Neural progenitor cell (in vitro differentiated cells): ENCODE measurements around the gene FBXL13. TPM values are rescaled to one million over a fixed set of nuclear protein-coding genes. Genes with fewer than 3 reads are reported as not detected.

ENCODE experiments used
- DNase-seq: peaks from one replicate; pipeline ENCODE4 v3.0.0-alpha.2; 2016; ENCODE audit warnings: low spot score
- H2AFZ ChIP-seq: fragments of 200-600 bp; sonication (generic); replicated peaks from 2 replicates; pipeline ENCODE4 v1.6.1; 2016; ENCODE audit warnings: antibody characterized with exemption
- H3F3A ChIP-seq: fragments of 200-600 bp; sonication (generic); 2 replicates; pipeline ENCODE4 v1.6.1; 2016; ENCODE audit warnings: antibody characterized with exemption, low read depth
- H3K27ac ChIP-seq: fragments of 200-600 bp; sonication (generic); 2 replicates; pipeline ENCODE4 v1.5.1; 2016; ENCODE audit warnings: mild to moderate bottlenecking
- H3K27me3 ChIP-seq: fragments of 200-600 bp; sonication (generic); 2 replicates; pipeline ENCODE4 v1.6.1; 2016; ENCODE audit warnings: mild to moderate bottlenecking, moderate library complexity
- H3K36me3 ChIP-seq: fragments of 200-600 bp; sonication (generic); 2 replicates; pipeline ENCODE4 v1.5.1; 2016
- H3K4me1 ChIP-seq: fragments of 200-600 bp; sonication (generic); 2 replicates; pipeline ENCODE4 v1.6.1; 2016; ENCODE audit warnings: mixed run types
- H3K4me2 ChIP-seq: fragments of 200-600 bp; sonication (generic); 2 replicates; pipeline ENCODE4 v1.6.1; 2016
- H3K4me3 ChIP-seq: fragments of 200-600 bp; sonication (generic); 2 replicates; pipeline ENCODE4 v1.5.1; 2016
- H3K79me2 ChIP-seq: fragments of 200-600 bp; sonication (generic); 2 replicates; pipeline ENCODE4 v1.6.1; 2016; ENCODE audit warnings: low read depth
- H3K9ac ChIP-seq: fragments of 200-600 bp; sonication (generic); 2 replicates; pipeline ENCODE4 v1.6.1; 2016
- H3K9me3 ChIP-seq: fragments of 200-600 bp; sonication (generic); 2 replicates; pipeline ENCODE4 v1.5.1; 2016; ENCODE audit warnings: low read depth
- H4K20me1 ChIP-seq: fragments of 200-600 bp; sonication (generic); 2 replicates; pipeline ENCODE4 v1.6.1; 2016; ENCODE audit warnings: low read depth
- H3K27ac Mint-ChIP-seq: 3 replicates; pipeline ENCODE4 v1.8.0; 2021; ENCODE audit warnings: mixed read lengths
- H3K27me3 Mint-ChIP-seq: 2 replicates; pipeline ENCODE4 v1.8.0; 2022; ENCODE audit warnings: low read depth, mild to moderate bottlenecking, inconsistent platforms, moderate library complexity, mixed read lengths; ENCODE audit not compliant: insufficient read depth
- H3K36me3 Mint-ChIP-seq: 3 replicates; pipeline ENCODE4 v1.8.0; 2021; ENCODE audit warnings: mixed read lengths
- H3K4me1 Mint-ChIP-seq: 3 replicates; pipeline ENCODE4 v1.8.0; 2021; ENCODE audit warnings: mixed read lengths
- H3K4me3 Mint-ChIP-seq: 3 replicates; pipeline ENCODE4 v1.8.0; 2021; ENCODE audit warnings: mild to moderate bottlenecking, moderate library complexity, mixed read lengths
- H3K9me3 Mint-ChIP-seq: 3 replicates; pipeline ENCODE4 v1.8.0; 2020; ENCODE audit warnings: mixed read lengths
- CTCF ChIP-seq: fragments of 200-600 bp; sonication (generic); IDR thresholded peaks from 2 replicates; pipeline ENCODE4 v1.5.1; 2017; ENCODE audit warnings: antibody characterized with exemption, mild to moderate bottlenecking
- EZH2 ChIP-seq: fragments of 200-600 bp; sonication (generic); IDR thresholded peaks from 2 replicates; pipeline ENCODE4 v1.6.1; 2017; ENCODE audit warnings: antibody characterized with exemption, mild to moderate bottlenecking, moderate library complexity
- EZH2phosphoT487 ChIP-seq: fragments of 200-600 bp; sonication (generic); IDR thresholded peaks from 2 replicates; pipeline ENCODE4 v1.6.1; 2017; ENCODE audit warnings: antibody characterized with exemption
- total RNA-seq: library from RNA; depleted of rRNA; stranded (reverse); fragments of >200 nt; gene quantifications from 2 replicates; pipeline ENCODE4 v1.2.3, GENCODE V29; 2015; ENCODE audit warnings: low replicate concordance

The FBXL13 gene
- total RNA-seq, 1 donor from 2014 or later, result 8.2 TPM

- Mint-ChIP-seq H3K27ac (no peak overlapping the region), H3K9me3 (no peaks in the 10 kb centered on the region), H3K4me1 (no peaks in the 10 kb centered on the region), H3K27me3 (no peaks in the 10 kb centered on the region), H3K4me3 (no peak overlapping the region), H3K36me3 (no peaks in the 10 kb centered on the region)
- Histone ChIP-seq H2AFZ (no peak overlapping the region), H3K9me3 (no peaks in the 10 kb centered on the region), H3K27ac (no peak overlapping the region), H3K4me3 (no peak overlapping the region), H3K4me2 (no peak overlapping the region), H3K9ac (no peak overlapping the region), H4K20me1 (no peaks in the 10 kb centered on the region), H3F3A (no peaks in the 10 kb centered on the region), H3K36me3 (no peaks in the 10 kb centered on the region), H3K79me2 (no peaks in the 10 kb centered on the region), H3K4me1 (no peaks in the 10 kb centered on the region), H3K27me3 (no peaks in the 10 kb centered on the region)
- no peak for DNase-seq
- TF ChIP-seq EZH2 (no peak), EZH2phosphoT487 (no peak), CTCF (no peak)
These were observed 178.0 kb downstream of the FBXL13 start for GRCh38 chr7:102896585-102896984.

DNA sequence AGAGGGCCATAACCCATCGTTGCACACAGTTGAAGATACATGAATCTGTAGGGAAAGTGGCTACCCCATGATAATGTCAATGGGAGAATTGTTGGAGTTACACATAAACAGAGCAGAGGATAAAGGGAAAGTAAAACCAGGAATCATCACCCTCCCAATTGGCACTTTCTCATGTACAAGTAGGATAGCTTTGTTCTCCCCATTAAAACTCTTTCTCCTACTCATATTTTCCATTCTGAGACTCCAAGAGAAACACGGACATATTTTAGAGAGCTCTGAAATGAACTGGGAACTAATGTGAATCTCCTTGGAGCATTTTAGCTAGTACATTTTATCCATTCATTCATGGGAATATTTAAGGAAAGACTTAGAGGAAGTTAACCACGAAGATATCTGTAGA is 179.0 kb downstream of the FBXL13 start:
- H3K36me3 ChIP-seq, result no peaks in the 10 kb centered on the region
- no peaks in the 10 kb centered on the region for H3K9me3 ChIP-seq
- Mint-ChIP-seq H3K9me3 (no peaks in the 10 kb centered on the region), H3K36me3 (no peaks in the 10 kb centered on the region), H3K4me1 (no peaks in the 10 kb centered on the region), H3K27me3 (no peaks in the 10 kb centered on the region), H3K27ac (no peak overlapping the region), H3K4me3 (no peak overlapping the region)
- H2AFZ ChIP-seq, result no peak overlapping the region
- H3K9ac ChIP-seq, result no peak overlapping the region
- no peak overlapping the region for H3K4me3 ChIP-seq
- no peaks in the 10 kb centered on the region for H3K27me3 ChIP-seq
- H3K4me2 ChIP-seq, result no peak overlapping the region
- H3K4me1 ChIP-seq, result no peaks in the 10 kb centered on the region
- no peaks in the 10 kb centered on the region for H4K20me1 ChIP-seq
- no peaks in the 10 kb centered on the region for H3F3A ChIP-seq
- no peak for DNase-seq
- no peaks in the 10 kb centered on the region for H3K79me2 ChIP-seq
- no peak overlapping the region for H3K27ac ChIP-seq
- TF ChIP-seq EZH2phosphoT487 (no peak), EZH2 (no peak), CTCF (no peak)

DNA sequence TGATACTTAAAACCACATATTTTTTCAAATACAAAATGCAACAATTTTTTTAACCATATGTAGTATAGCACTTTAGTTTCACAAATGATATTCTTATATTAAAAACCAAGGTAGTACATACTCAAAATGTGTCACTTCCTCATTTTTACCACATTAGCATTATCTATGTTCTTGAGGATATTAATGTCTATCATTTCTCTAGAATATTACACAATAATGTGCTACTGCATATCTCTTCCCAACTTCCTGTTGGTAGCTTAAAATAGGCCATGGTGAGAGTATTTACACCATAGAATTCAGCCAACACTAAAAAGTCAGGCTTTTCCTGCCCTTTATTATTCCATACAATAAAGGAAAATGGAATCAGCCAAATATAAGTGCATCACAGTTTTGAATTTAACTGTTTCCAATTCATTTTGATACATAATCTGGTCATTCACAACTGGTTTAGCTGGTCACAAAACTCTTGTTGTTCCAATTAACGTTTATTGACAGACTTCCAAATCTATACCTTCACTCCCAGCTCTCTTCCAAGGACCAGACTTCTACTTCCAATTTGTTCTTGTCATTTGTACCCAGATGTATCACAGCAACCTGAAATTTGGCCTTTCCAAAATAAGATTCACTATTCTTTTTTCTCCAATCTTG is 181.8 kb downstream of the FBXL13 start:
- Mint-ChIP-seq H3K27ac (no peak overlapping the region), H3K36me3 (no peaks in the 10 kb centered on the region), H3K27me3 (no peaks in the 10 kb centered on the region), H3K4me3 (no peak overlapping the region), H3K4me1 (no peaks in the 10 kb centered on the region), H3K9me3 (no peaks in the 10 kb centered on the region)
- Histone ChIP-seq H3K4me2 (no peak overlapping the region), H3K9ac (no peak overlapping the region), H3F3A (no peaks in the 10 kb centered on the region), H3K27ac (no peak overlapping the region), H3K79me2 (no peaks in the 10 kb centered on the region), H4K20me1 (no peaks in the 10 kb centered on the region), H3K9me3 (no peaks in the 10 kb centered on the region), H2AFZ (no peak overlapping the region), H3K36me3 (no peaks in the 10 kb centered on the region), H3K27me3 (no peaks in the 10 kb centered on the region), H3K4me3 (no peak overlapping the region), H3K4me1 (no peaks in the 10 kb centered on the region)
- no peak for TF ChIP-seq CTCF
- TF ChIP-seq EZH2, result no peak
- TF ChIP-seq EZH2phosphoT487, result no peak
- no peak for DNase-seq
